Renal cortex interstitium (tissue), 15 donors: ENCODE data around the gene RDH13. TPM values are rescaled to one million over a fixed set of nuclear protein-coding genes. Genes with fewer than 3 reads are reported as not detected.
"Not testable (repeated sequence)": the region's sequence is repeated elsewhere in the genome, so short reads cannot be mapped to it uniquely, and the experiment has no call there.

Experiments used
- DNase-seq, 11 donors: peaks; one replicate each; pipeline ENCODE4 v3.0.0-alpha.2; 2013; ENCODE audit warnings: low read depth in 9 of 11, low spot score in 4 of 11; ENCODE audit errors: extremely low read depth in 1 of 11
- long read RNA-seq, 16 experiments: transcript quantifications; one replicate each; lab custom pipeline, GENCODE V29; 2026
- polyA plus RNA-seq, 3 donors: library from polyadenylated mRNA; unstranded; fragments of 120-200 nt; gene quantifications; one replicate each; pipeline ENCODE4 v1.2.1, GENCODE V29; 2013; ENCODE audit not compliant: insufficient read length in 3 of 3

Gene RDH13
- 10 to 100 TPM; 13.6 to 27.1 (median 15.9) TPM for polyA plus RNA-seq
- long read RNA-seq, donor 1, transcript RDH13-223 (7 exons, 1,931 nt): major isoform, 5 of 12 reads
- long read RNA-seq, donor 1, partial matches to known transcripts: 7 of 12 reads
- long read RNA-seq, donor 1, other reads (novel, unspliced or antisense): 0 of 12 reads
- long read RNA-seq, donor 2, partial matches to known transcripts: 0 of 4 reads
- long read RNA-seq, donor 2, other reads (novel, unspliced or antisense): 0 of 4 reads
- long read RNA-seq, donor 3, transcript RDH13-223 (7 exons, 1,931 nt): major isoform, 5 of 5 reads
- long read RNA-seq, donor 3, partial matches to known transcripts: 0 of 5 reads
- long read RNA-seq, donor 3, other reads (novel, unspliced or antisense): 0 of 5 reads
- long read RNA-seq, donor 4, partial matches to known transcripts: 0 of 2 reads
- long read RNA-seq, donor 4, other reads (novel, unspliced or antisense): 0 of 2 reads
- long read RNA-seq, donor 5, transcript RDH13-223 (7 exons, 1,931 nt): major isoform, 7 of 7 reads
- long read RNA-seq, donor 5, partial matches to known transcripts: 0 of 7 reads
- long read RNA-seq, donor 5, other reads (novel, unspliced or antisense): 0 of 7 reads
- long read RNA-seq, donor 6, partial matches to known transcripts: 33 of 36 reads
- long read RNA-seq, donor 6, other reads (novel, unspliced or antisense): 0 of 36 reads
- long read RNA-seq, donor 7, transcript RDH13-223 (7 exons, 1,931 nt): major isoform, 7 of 8 reads
- long read RNA-seq, donor 7, partial matches to known transcripts: 0 of 8 reads
- long read RNA-seq, donor 7, other reads (novel, unspliced or antisense): 0 of 8 reads
- long read RNA-seq, donor 8, partial matches to known transcripts: 41 of 47 reads
- long read RNA-seq, donor 8, other reads (novel, unspliced or antisense): 0 of 47 reads
- long read RNA-seq, donor 9, partial matches to known transcripts: 0 of 4 reads
- long read RNA-seq, donor 9, other reads (novel, unspliced or antisense): 0 of 4 reads
- long read RNA-seq, donor 10, transcript RDH13-223 (7 exons, 1,931 nt): major isoform, 8 of 15 reads
- long read RNA-seq, donor 10, partial matches to known transcripts: 7 of 15 reads
- long read RNA-seq, donor 10, other reads (novel, unspliced or antisense): 0 of 15 reads
- long read RNA-seq, donor 11, partial matches to known transcripts: 0 of 2 reads
- long read RNA-seq, donor 11, other reads (novel, unspliced or antisense): 0 of 2 reads
- long read RNA-seq, donor 12, partial matches to known transcripts: 0 of 1 reads
- long read RNA-seq, donor 12, other reads (novel, unspliced or antisense): 0 of 1 reads
- long read RNA-seq, donor 13, transcript RDH13-223 (7 exons, 1,931 nt): major isoform, 7 of 7 reads
- long read RNA-seq, donor 13, partial matches to known transcripts: 0 of 7 reads
- long read RNA-seq, donor 13, other reads (novel, unspliced or antisense): 0 of 7 reads
- long read RNA-seq, donor 14, partial matches to known transcripts: 0 of 2 reads
- long read RNA-seq, donor 14, other reads (novel, unspliced or antisense): 0 of 2 reads
- long read RNA-seq, donor 15, partial matches to known transcripts: 0 of 1 reads
- long read RNA-seq, donor 15, other reads (novel, unspliced or antisense): 0 of 1 reads
- long read RNA-seq, donor 16, transcript RDH13-223 (7 exons, 1,931 nt): major isoform, 14 of 32 reads
- long read RNA-seq, donor 16, partial matches to known transcripts: 18 of 32 reads
- long read RNA-seq, donor 16, other reads (novel, unspliced or antisense): 0 of 32 reads

DNA sequence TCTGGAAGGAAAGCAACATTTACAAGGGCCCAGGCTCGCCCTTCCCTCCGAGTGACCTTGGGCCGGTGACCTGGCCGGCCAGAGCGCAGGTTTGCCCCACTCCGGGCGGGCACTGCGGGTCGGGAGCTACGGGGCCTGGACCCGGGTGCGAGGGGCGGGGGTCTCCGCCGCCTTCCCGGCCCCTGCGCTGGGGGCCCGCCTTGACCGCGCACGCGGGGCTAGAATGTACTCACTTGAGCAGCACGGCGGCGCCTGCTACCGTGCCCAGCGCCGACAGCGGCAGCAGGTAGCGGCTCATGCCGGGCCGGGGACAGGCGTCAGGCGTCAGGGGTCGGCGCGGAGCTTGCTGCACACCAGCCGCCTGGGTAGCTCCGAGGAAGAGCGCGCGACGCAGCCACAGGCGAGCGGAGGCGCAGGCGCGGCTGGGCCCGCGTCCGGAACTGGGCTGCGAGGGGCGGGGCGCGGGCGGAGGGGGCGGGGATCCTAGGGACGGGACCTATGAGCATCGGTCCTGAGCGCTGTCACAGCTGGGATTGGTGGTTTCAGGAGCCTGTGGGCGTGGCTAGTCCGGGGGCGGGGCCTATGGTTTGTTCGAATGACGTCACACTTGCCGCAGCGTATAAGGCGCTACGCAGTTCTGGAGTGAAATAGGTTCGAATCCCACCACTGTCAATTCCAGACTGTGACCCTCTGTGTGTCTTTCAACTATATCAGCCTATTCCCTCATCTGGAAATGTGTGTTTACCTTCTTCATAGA is at the start of gene RDH13:
Gene RDH13, minus strand, starts transcription at position 414 of the 757 bp plus-strand sequence. Its CDS starts 116 bp downstream, at position 298.
- DNase-seq: peak in 9 of 11 donors; percentile 77 to 92 (median 85)

GRCh38 chr19:55112246-55112776 is 49.4 kb upstream of the RDH13 start:
- no peak for DNase-seq

GRCh38 chr19:55111238-55111831 is 48.4 kb upstream of the RDH13 start:
- DNase-seq: no peak

GRCh38 chr19:55109527-55110291 is 46.8 kb upstream of the RDH13 start:
- no peak for DNase-seq

GRCh38 chr19:55107252-55107651 is 44.3 kb upstream of the RDH13 start:
- DNase-seq: not testable (repeated sequence)

DNA sequence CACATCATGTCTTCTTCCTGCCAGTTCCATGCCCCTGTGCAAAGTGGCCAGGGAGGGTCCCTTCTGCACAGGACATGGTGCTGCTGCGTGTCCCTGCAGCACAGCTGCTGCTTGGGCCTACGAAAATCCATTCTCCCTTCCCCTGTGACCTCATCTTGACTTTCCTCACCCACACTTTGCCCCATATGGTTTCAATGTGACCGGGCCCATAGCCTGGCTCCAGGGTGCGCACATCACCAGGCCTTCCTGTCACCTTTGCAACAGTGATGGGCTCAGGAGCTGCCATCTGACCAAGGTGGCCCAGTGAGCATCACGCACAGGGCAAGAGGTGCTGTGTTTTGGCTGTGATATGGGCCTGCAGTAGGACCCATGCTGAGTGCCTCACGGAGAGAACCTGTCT is 43.6 kb upstream of the RDH13 start:
- DNase-seq: no peak

DNA sequence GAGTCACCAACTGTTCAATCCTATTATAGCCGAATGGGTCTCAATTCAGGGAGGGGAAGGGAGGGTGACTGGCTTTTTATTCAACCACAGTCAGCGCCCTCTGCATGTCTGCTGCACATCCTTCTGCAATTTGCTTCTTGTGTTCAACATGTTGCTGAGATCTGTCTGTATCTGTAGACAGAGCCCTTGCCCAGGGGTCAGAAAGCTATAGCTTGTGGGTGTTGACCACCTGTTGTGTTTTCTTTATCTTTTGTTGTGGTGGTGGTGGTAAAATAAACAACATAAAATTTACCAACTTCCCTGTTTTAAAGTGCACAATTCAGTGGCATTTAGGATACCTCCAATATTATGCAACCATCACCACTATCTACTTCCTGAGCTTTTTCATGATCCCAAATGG is 42.3 kb upstream of the RDH13 start:
- no peak for DNase-seq

DNA sequence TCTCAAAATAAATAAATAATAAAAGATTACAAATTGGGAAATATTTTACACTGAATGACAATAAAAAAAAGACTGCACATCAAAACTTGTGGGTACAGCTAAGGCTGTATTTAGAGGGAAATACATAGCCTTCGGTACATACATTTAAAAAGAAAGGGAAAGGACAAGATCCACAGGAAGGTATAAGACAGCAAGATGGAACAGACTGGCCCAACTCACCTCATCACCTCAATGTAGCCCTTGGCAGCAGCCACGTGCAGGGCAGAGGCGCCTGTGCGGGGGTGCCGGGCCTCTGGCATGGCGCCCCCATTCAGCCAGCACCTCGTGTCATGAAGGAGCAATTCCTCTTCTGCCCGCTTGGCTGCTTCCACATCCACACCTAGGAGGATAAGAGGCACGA is 40.2 kb upstream of the RDH13 start:
- DNase-seq: no peak

DNA sequence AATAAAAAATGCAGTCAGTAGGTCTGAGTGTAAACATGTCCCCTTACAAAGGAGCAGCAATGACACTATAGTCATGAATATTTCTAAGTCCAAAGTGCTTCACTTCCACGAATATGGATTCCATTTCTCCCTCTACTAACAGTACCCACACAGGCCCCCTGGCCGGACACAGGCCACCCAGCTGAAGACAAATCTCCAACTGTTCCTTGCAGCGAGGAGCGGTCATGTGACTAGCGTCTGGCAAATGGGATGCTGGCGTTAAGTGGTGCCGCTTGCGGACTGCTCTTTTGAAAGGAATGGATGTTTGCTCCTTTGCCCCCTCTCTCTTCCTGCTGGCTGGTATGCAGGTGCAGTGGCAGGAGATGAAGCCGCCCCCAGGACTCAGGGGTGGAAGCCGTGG is 38.3 kb upstream of the RDH13 start:
- DNase-seq: no peak

- no peak for DNase-seq
Measured at GRCh38 chr19:55099557-55100506, 36.9 kb upstream of the RDH13 start.

DNA sequence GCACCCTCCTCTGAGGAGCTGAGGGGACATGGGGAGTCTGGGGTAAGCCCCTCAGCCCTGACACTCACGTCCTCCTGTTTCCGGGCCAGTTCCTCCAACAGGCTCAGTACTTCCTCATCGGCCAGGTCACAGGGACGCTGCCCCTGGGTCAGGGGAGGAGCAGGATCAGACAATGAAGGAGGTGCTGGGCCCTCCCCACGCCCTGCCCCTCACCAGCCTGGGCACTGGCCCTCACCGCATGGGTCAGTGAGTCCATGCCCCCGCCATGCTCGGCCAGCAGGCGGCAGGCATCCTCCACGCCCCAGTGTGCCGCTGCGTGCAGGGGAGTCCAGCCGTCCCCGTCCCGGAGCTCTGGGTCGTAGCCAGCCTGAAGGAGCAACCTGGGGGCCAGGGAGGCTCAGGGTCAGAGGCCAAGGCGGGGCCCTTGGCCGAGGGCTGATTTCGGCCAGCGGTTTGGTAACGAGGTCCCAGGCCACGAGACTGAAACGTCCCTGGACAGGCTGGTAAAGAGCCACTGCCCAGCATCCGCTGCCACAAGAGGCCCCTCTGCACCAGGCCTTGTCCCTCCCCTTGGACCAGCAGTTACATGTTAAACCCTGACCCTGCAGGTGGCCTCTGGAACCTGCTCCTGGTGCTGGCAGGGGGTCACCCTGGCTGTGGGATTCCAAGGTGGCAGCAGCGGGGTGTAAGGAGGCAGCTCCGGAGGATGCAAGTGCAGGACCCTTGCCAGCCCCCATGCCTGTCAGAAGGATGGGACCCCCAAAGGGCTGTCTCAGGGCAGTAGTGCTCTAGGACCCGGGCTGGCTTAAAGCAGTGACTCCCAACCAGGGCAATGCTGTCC is 36.0 kb upstream of the RDH13 start:
- no peak for DNase-seq

GRCh38 chr19:55097864-55098715 is 35.1 kb upstream of the RDH13 start:
- DNase-seq: no peak

DNA sequence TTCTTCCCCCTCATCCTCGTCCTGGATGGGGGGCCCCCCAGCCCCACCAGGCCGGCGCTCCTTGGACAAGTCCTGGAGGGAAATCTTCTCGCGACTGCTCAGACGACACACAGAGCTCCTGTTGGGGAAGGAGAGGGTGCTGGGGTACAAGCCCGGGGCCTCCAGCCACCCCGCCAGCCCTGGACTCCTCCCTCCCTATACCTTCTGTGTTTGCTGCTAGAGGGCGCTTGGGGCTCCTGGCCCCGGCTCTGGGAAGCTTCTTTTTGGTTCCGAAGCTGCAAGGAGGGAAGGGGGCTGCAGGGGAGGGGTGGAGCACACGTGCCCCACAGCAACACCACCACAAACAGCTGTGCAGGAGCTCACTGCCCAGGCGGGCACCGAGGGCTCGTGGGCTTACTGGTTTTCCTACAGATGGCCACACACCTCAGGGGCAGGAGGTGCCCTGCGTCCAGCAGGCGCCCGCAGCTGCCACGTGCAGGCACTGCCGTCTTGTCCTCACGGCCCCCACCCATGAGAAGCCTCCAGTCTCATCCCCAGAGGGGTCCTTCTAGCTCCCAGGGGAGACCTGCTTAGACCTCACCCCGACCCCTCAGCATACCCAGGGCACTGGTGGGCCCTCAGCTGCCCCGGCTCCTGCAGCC is 33.2 kb upstream of the RDH13 start:
- DNase-seq: no peak
